Measurements from ENCODE around the gene GAS5. TPM values are rescaled to one million over a fixed set of nuclear protein-coding genes. Genes with fewer than 3 reads are reported as not detected.
"Not testable (repeated sequence)": the region's sequence is repeated elsewhere in the genome, so short reads cannot be mapped to it uniquely, and the experiment has no call there.

The GAS5 gene
- total RNA-seq (2014; rRNA removed; shearing (Covaris generic)): 584 and 698 TPM in 2 replicates

GRCh38 chr1:173867753-173868265, at the start of gene GAS5:
TSS of gene GAS5 (minus strand) at chr1:173867989.
- DNase-seq (ENCODE audit: low read depth): peak; percentile 100

- DNase-seq (ENCODE audit: low read depth): no peak
These were observed 49.4 kb upstream of the GAS5 start, which contains the start of gene SERPINC1 for GRCh38 chr1:173917149-173917548. TSS of gene SERPINC1 (minus strand) at chr1:173917327. CDS start at chr1:173917259, 68 bp downstream.

- no peak for DNase-seq (ENCODE audit: low read depth)
These were observed 48.9 kb upstream of the GAS5 start for GRCh38 chr1:173916667-173917066.

GRCh38 chr1:173915596-173915995, 47.8 kb upstream of the GAS5 start:
- no peak for DNase-seq (ENCODE audit: low read depth)

GRCh38 chr1:173914366-173914871, 46.6 kb upstream of the GAS5 start:
- peak; percentile 51 for DNase-seq (ENCODE audit: low read depth)

- no peak for DNase-seq (ENCODE audit: low read depth)
These were observed 45.3 kb upstream of the GAS5 start for GRCh38 chr1:173913111-173913510.

GRCh38 chr1:173903827-173904531, 36.2 kb upstream of the GAS5 start:
- no peak for DNase-seq (ENCODE audit: low read depth)

GRCh38 chr1:173900992-173901391, 33.2 kb upstream of the GAS5 start:
- DNase-seq (ENCODE audit: low read depth): no peak

GRCh38 chr1:173900427-173900826, 32.6 kb upstream of the GAS5 start:
- DNase-seq (ENCODE audit: low read depth): no peak

- DNase-seq (ENCODE audit: low read depth): no peak
These were observed 26.4 kb upstream of the GAS5 start for GRCh38 chr1:173894189-173894588.

- no peak for DNase-seq (ENCODE audit: low read depth)
These were observed 25.8 kb upstream of the GAS5 start for GRCh38 chr1:173893611-173894010.

- DNase-seq (ENCODE audit: low read depth): no peak
These were observed 22.1 kb upstream of the GAS5 start for GRCh38 chr1:173889885-173890284.

GRCh38 chr1:173888749-173889148, 21.0 kb upstream of the GAS5 start:
- no peak for DNase-seq (ENCODE audit: low read depth)

- no peak for DNase-seq (ENCODE audit: low read depth)
These were observed 19.8 kb upstream of the GAS5 start for GRCh38 chr1:173887627-173888026.

GRCh38 chr1:173886746-173887611, 19.2 kb upstream of the GAS5 start:
- no peak for DNase-seq (ENCODE audit: low read depth)

- DNase-seq (ENCODE audit: low read depth): no peak
These were observed 16.9 kb upstream of the GAS5 start for GRCh38 chr1:173884701-173885100.

- DNase-seq (ENCODE audit: low read depth): not testable (repeated sequence)
These were observed 13.3 kb upstream of the GAS5 start for GRCh38 chr1:173881117-173881516.

- DNase-seq (ENCODE audit: low read depth): no peak
These were observed 10.5 kb upstream of the GAS5 start for GRCh38 chr1:173878251-173878650.

GRCh38 chr1:173876732-173877131, 8.9 kb upstream of the GAS5 start:
- no peak for DNase-seq (ENCODE audit: low read depth)

GRCh38 chr1:173871500-173871899, 3.7 kb upstream of the GAS5 start:
- no peak for DNase-seq (ENCODE audit: low read depth)

GRCh38 chr1:173871091-173871490, 3.3 kb upstream of the GAS5 start:
- DNase-seq (ENCODE audit: low read depth): no peak

Data from Daoy (cell line).